ENCODE data around the gene OR10R2. TPM values are rescaled to one million over a fixed set of nuclear protein-coding genes. Genes with fewer than 3 reads are reported as not detected.

OR10R2 gene
- total RNA-seq, 1 donor from 2014 or later: not detected

DNA sequence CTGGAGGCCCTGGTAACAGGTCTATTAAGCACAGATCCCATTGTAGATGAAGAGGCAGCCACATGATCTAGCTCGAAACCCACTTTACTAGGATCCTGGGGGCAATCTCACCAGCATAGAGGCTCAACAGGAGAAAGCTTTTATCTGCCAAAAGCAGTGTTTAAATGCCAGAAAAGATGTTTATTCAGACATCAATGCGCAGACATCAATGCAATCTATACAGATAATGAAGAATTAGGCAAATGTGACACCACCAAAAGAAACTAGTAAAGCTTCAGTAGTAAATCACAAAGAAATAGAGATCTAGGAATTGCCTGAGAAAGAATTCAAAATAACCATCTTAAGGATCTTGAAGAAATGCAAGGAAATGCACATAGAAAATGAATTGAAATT, 49.6 kb downstream of the OR10R2 start:
- Mint-ChIP-seq H3K27ac (no peak overlapping the region), H3K27me3 (no peaks in the 10 kb centered on the region), H3K4me3 (ENCODE audit: low read depth) (no peak overlapping the region), H3K4me1 (ENCODE audit: low read depth) (no peaks in the 10 kb centered on the region), H3K36me3 (ENCODE audit: insufficient read depth) (no peaks in the 10 kb centered on the region), H3K9me3 (ENCODE audit: low read depth) (peaks cover 3% of the 10 kb centered on the region)
- TF ChIP-seq, protein P1, sequence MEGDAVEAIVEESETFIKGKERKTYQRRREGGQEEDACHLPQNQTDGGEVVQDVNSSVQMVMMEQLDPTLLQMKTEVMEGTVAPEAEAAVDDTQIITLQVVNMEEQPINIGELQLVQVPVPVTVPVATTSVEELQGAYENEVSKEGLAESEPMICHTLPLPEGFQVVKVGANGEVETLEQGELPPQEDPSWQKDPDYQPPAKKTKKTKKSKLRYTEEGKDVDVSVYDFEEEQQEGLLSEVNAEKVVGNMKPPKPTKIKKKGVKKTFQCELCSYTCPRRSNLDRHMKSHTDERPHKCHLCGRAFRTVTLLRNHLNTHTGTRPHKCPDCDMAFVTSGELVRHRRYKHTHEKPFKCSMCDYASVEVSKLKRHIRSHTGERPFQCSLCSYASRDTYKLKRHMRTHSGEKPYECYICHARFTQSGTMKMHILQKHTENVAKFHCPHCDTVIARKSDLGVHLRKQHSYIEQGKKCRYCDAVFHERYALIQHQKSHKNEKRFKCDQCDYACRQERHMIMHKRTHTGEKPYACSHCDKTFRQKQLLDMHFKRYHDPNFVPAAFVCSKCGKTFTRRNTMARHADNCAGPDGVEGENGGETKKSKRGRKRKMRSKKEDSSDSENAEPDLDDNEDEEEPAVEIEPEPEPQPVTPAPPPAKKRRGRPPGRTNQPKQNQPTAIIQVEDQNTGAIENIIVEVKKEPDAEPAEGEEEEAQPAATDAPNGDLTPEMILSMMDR (IDR thresholded peaks at IDR 0.05; ENCODE audit: unreplicated experiment): no peak
- DNase-seq (ENCODE audit: low spot score, unreplicated experiment): no peak

DNA sequence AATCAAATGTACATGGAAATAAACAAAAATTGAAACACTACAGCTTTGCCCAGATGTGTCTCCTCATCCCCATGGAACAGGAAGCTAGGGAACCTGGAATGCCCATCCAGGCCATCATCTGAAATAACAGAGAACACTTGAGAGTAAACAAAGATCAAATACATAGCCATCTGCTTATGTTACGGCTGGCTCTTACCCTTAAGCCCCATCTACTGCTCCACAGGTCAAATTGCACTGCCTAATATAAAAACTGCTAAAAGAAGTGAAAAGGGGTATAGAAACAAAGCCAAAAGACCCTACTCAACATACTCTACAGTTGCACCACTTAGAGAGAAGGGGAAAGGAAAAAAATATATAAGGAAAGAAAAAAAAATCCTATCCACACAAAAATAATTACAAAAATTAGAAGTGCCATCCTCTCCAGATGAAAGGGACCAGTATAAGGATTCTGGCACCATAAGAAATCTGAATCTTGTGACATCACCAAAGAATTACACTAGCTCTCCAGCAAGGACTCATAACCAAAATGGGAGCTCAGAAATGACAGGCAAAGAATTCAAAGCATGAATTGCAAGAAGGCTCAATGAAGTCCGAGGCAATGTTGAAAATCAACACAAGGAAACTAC, 55.3 kb downstream of the OR10R2 start:
- no peak overlapping the region for H3K4me3 Mint-ChIP-seq (ENCODE audit: low read depth)

More for the DNA sequence above, 55.3 kb downstream of the OR10R2 start:
- Mint-ChIP-seq H3K36me3 (ENCODE audit: insufficient read depth) (no peaks in the 10 kb centered on the region), H3K27me3 (no peaks in the 10 kb centered on the region), H3K4me1 (ENCODE audit: low read depth) (no peaks in the 10 kb centered on the region), H3K27ac (no peak overlapping the region), H3K9me3 (ENCODE audit: low read depth) (peaks cover 17% of the 10 kb centered on the region)
- DNase-seq (ENCODE audit: low spot score, unreplicated experiment): no peak
- TF ChIP-seq, protein P1 (IDR thresholded peaks at IDR 0.05; ENCODE audit: unreplicated experiment): no peak

Other genes starting within 250 kb of the OR10R2 start
- not detected in 2 replicates for gene CD1A, start 217.8 kb upstream of the OR10R2 start, total RNA-seq
- not detected in 2 replicates for gene CD1C, start 182.3 kb upstream of the OR10R2 start, total RNA-seq
- not detected in 2 replicates for gene CD1B, start 140.7 kb upstream of the OR10R2 start, total RNA-seq
- not detected in 2 replicates for gene CD1E, start 118.3 kb upstream of the OR10R2 start, total RNA-seq
- not detected in 2 replicates for gene OR10T2, start 72.8 kb upstream of the OR10R2 start, total RNA-seq
- not detected in 2 replicates for gene OR10K2, start 46.0 kb upstream of the OR10R2 start, total RNA-seq
- gene OR10K1, start 10.4 kb upstream of the OR10R2 start, total RNA-seq: 0.07 TPM in 1 of 2 replicates, not detected in the other
- not detected in 2 replicates for gene OR6Y1, start 82.2 kb downstream of the OR10R2 start, total RNA-seq
- not detected in 2 replicates for gene OR6P1, start 98.4 kb downstream of the OR10R2 start, total RNA-seq
- gene OR10X1, start 107.7 kb downstream of the OR10R2 start, total RNA-seq: not detected in 2 replicates
- gene OR10Z1, start 133.0 kb downstream of the OR10R2 start, total RNA-seq: not detected in 2 replicates
- gene SPTA1, start 214.5 kb downstream of the OR10R2 start, total RNA-seq: not detected in 2 replicates
- not detected in 2 replicates for gene OR6K2, start 228.4 kb downstream of the OR10R2 start, total RNA-seq
- not detected in 2 replicates for gene OR6K3, start 248.5 kb downstream of the OR10R2 start, total RNA-seq